ENCODE measurements around the gene HLA-B.

DNA sequence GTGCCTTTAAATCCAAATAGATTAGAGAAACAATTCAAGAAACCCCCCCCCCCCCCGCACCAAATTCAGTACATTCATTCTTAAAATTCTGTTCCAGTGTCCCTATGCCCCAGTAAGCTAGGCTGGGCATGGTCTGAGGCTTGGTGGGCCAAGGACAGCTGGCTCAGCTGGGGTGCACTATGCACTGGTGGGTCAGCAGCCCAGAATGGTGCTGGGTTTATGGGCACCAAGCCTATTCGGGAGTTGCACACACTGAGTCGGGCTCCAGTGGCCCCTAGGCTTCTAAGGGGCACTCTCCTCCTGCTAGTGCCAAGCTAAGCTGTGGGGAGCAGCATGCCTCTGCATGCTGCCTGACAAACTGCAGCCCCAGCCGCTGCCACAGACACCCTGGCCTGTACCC is 20.1 kb upstream of the HLA-B start:
- TF ChIP-seq, protein P1, sequence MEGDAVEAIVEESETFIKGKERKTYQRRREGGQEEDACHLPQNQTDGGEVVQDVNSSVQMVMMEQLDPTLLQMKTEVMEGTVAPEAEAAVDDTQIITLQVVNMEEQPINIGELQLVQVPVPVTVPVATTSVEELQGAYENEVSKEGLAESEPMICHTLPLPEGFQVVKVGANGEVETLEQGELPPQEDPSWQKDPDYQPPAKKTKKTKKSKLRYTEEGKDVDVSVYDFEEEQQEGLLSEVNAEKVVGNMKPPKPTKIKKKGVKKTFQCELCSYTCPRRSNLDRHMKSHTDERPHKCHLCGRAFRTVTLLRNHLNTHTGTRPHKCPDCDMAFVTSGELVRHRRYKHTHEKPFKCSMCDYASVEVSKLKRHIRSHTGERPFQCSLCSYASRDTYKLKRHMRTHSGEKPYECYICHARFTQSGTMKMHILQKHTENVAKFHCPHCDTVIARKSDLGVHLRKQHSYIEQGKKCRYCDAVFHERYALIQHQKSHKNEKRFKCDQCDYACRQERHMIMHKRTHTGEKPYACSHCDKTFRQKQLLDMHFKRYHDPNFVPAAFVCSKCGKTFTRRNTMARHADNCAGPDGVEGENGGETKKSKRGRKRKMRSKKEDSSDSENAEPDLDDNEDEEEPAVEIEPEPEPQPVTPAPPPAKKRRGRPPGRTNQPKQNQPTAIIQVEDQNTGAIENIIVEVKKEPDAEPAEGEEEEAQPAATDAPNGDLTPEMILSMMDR (conservative IDR thresholded peaks at IDR 0.05; ENCODE audit: low read depth, low read length), result no peak
- no peak for TF ChIP-seq EZH2 (IDR thresholded peaks at IDR 0.05; ENCODE audit: low read length, unreplicated experiment)
- TF ChIP-seq EZH2phosphoT487 (IDR thresholded peaks at IDR 0.05; ENCODE audit: borderline replicate concordance, low read length), result no peak

Data from PC-3 (cell line).